Left ventricle myocardium superior (tissue), 1 donor: ENCODE measurements around the gene ATF6. TPM values are rescaled to one million over a fixed set of nuclear protein-coding genes. Genes with fewer than 3 reads are reported as not detected.
"Not testable (repeated sequence)": the region's sequence is repeated elsewhere in the genome, so short reads cannot be mapped to it uniquely, and the experiment has no call there.

ENCODE experiments used
- ATAC-seq: fragments of 200-7000 bp; cut with Tn5 transposase; one replicate; pipeline ENCODE4 v1.9.1; 2020; ENCODE audit warnings: mild to moderate bottlenecking, moderate library complexity
- DNase-seq: peaks from one replicate; pipeline ENCODE4 v3.0.0-alpha.2; 2020
- intact Hi-C: fragments of 100-400 bp; cut with micrococcal nuclease; formaldehyde crosslinking; loops from one replicate; pipeline ENCODE4 v1.11.0; 2022
- long read RNA-seq: library from polyadenylated mRNA; unstranded; transcript quantifications from one replicate; pipeline ENCODE4 v2.0.0, GENCODE V29; 2021
- total RNA-seq: library from RNA; stranded (reverse); fragmentation: NEBNext Ultra II Directional; extraction: Animal tissue kit (Norgen Biotek cat#: 25700); gene quantifications from one replicate; pipeline ENCODE4 v1.2.1, GENCODE V29; 2021
- donor health status: DM: no; HTN: yes; CAD: no; lungs with severe emphysema.

ATF6 gene, protein sequence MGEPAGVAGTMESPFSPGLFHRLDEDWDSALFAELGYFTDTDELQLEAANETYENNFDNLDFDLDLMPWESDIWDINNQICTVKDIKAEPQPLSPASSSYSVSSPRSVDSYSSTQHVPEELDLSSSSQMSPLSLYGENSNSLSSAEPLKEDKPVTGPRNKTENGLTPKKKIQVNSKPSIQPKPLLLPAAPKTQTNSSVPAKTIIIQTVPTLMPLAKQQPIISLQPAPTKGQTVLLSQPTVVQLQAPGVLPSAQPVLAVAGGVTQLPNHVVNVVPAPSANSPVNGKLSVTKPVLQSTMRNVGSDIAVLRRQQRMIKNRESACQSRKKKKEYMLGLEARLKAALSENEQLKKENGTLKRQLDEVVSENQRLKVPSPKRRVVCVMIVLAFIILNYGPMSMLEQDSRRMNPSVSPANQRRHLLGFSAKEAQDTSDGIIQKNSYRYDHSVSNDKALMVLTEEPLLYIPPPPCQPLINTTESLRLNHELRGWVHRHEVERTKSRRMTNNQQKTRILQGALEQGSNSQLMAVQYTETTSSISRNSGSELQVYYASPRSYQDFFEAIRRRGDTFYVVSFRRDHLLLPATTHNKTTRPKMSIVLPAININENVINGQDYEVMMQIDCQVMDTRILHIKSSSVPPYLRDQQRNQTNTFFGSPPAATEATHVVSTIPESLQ
- 12.8 TPM for total RNA-seq
- long read RNA-seq, full-length matches to known transcripts: 12 of 20 reads
- long read RNA-seq, partial matches to known transcripts: 1 of 20 reads
- long read RNA-seq, other reads (novel, unspliced or antisense): 7 of 20 reads

DNA sequence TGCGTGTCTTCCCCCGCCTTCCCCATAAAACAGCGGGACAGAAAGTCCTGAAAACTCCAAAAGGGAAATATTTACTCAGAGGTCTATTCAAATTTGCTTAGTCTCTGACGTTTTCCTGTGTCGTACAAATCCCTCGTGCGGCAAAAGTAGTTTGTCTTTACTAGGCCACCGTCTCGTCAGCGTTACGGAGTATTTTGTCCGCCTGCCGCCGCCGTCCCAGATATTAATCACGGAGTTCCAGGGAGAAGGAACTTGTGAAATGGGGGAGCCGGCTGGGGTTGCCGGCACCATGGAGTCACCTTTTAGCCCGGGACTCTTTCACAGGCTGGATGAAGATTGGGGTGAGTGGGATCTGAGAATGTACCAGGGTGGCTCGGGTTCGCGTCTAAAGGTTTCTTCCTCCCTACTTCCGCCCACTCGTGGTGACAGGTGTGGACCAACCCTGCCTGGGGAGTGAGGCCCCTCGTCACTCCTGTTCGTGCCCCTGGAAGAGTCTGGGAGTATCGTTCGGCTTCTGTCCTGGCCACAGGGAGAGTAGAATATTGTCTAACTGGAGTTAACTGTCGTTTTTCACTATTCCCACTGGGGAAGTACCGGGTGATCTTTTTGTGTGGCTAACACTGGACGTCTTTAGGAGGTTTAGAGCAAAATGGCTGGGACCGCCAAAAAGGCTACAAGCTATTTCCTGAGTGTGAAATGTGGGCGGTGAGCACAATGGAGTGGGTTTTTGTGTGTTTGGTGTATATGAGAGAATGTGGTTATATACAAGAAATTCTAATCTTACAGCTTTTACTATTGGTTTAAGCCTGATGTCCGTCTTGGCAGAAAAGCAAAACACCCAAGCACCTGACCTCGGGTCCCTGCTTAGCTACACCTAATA lies at the start of gene ATF6:
Gene ATF6 (plus strand): TSS at position 219 of the 880 bp plus-strand sequence. CDS start 41 bp downstream, at position 260.
- intact Hi-C loops: no loop called here
- peak; percentile 92 for ATAC-seq
- DNase-seq: peak; percentile 90

DNA sequence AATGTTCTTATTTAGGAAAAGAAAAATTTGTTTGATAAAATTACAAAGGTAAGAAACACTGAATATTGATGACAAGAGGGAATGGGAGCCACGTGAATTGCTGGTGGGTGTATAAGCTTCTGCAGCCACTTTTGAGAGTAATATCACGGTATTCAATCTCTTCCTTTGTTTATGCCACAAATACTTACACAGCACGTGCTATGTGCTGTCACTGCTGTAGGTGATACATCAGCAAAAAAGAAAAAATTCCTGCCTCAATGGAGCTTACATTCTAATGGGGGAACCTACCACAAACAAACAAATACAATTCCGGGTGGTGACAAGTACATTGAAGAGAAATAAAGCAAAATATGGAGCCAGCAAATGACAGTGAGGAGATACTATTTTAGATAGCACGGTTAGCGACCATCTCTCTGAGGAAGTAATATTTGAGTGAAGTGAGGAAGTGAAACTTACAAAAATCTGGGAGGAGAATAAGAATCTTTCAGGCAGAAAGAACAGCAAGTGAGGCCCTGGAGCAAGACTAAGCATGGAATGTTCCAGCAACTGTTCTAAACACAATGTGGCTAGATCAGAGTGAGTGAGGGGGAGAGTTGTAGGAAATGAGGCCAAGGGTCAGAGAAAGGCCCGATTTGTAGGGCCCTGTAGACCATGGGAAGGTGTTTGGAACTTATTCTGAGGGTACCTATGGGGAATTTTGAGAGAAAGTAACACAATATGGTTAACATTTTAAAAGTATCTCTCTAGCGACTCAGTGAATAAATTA lies 47.4 kb upstream of the ATF6 start:
- DNase-seq (no peak), ATAC-seq (no peak)
- intact Hi-C loops: no loop called here

DNA sequence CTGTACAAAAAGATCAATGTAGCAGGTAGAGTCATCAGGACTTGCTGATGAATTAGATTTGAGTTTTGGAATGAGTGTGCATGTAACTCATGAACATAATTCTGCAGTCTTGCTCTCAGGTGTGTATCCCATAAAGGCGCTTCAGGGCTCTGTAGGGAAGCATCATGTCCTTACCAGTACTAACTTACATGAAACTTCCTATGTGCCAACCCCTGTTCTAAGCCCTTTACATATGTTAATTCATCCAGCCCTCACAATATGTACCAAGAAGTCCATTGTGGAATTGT lies 46.9 kb upstream of the ATF6 start:
- DNase-seq: no peak
- intact Hi-C loops: no loop called here
- no peak for ATAC-seq

DNA sequence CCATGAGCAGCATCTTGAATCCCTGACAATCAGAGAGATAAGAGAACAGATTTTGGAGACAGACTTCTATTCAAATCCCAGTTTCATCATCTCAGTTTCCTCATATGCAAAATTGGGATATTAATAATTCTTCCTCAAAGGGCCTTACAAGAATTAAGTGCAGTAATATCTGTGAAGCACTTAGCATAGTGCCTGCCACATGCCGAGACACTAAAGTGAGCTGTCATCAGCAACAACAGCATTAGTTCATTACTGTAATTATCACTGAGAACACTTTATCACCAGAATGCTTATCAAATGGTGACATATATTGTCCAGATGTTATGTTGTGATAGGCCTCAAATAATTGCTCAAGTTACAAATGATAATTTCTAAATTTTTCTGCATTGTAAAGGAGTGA lies 45.7 kb upstream of the ATF6 start:
- no peak for DNase-seq
- ATAC-seq: no peak
- intact Hi-C loops: no loop called here

DNA sequence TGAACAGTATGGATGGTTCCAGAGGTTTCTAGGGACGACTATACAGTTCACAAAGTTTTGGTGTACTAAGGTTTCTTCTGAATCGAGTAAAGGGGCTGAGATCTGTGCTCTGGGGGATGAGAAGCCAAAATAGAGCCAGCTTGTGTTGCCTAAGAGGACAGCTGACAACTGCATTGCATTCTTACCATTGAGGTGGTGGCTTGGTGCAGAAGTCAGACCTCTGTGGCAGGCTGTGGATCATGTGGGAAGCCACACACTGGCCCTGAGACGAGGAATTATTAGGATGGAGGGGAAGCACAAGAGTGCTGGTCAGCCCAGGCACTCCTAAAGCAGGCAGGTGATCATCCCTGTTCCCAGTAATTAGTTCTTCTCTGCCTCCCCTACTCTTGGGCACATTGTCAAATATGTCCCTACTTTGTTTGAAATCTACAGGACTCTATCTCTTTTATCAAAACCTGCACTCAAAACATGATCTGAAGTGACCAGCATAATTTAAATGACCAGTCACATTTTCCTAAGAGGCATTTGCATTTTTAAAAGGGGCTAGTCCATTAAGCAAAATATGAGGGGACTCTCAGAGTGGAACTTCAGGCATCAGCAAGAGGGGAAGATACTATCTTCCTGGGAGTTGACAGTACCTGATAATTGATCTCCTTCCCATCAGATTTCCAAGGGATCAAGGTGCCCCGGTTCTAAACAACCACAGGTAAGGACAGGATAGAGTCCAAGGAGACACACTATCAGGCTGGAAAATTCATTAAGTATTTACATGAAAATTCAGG lies 45.0 kb upstream of the ATF6 start, which contains the start of gene FCRLB:
Gene FCRLB (plus strand): TSS at position 589 of the 782 bp plus-strand sequence. CDS start 1,129 bp downstream, outside the sequence.
- ATAC-seq (no peak), DNase-seq (no peak)
- intact Hi-C loops: no loop called here

DNA sequence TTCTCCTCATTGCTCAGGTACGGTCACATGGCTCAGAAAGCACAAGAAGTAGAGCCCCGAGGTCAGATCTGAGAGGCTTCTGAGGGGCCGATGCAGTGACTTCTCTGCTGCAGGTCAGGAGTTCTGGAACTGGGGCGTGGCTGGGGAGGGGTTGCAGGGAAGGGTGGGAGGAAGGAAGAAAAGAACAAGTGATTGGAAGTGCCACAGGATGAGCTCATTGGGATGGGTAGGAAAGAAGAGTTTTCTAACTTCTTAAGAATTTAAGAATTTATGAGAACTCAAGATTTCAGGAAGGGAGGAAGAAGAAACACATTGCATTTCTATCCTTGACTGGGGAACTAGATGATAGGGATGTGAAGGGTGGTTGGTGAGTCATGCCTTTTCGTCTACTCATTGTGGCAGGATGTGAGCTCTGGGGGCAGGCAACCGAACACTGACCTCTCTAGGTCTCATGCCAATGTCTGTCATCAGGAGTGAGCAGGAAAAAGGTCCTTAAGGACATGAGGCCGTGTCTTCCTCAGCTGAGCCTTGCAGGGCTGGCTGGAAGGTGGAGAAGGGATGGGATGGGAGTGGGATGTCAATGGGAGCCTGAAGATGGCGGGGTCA lies 44.3 kb upstream of the ATF6 start:
- ATAC-seq (no peak), DNase-seq (no peak)
- intact Hi-C loops: no loop called here

DNA sequence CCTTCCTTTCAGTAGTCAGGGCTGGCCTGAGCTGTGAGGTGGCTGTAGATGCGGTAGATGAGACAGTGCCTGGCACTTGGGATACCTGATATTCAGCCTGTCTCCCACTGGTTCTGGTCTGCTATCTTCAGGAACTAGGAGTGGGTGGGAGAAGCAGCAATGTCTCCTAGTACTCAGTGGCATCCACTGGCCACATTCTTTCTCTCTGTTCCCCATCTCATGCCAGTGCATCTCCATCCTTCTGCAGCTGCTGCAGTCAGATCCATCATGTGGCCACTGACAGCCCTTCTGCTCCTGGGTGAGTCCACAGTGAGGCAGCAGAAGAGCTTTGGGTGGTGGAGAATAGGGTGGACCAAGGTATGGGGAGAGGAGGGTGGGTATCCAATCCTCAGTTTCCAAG lies 43.7 kb upstream of the ATF6 start:
- ATAC-seq: no peak
- no peak for DNase-seq
- intact Hi-C loops: no loop called here

DNA sequence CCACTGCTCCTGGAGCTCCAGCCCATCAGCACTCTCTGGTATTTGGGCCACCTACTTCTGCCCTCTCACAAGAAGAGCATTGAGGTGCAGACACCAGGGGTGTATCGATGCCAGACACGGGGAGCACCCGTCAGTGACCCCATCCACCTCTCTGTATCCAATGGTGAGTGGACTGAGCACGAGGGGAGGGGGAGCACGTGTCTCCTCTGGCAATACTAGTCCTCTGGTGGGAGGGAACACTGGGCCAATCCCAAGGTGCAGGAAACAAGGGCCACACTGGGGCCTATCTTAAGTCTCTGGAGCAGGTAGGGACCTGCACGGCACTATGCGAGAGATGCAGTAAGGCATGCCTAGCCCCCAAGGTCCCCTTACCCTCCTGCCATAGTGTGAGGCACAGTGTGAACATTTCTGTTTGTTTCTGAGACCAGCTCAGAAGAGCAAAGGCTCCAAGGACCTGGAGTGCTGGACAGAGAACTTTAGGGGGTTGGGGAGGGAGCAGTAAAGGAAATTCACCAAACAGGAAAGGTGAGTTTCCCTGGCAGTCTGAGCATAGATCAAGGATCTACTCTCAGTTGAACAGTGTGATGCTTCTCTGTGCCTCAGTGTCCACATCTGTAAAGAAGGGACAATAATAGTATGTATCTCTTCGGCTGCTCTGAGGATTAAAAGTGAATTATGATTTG lies 42.5 kb upstream of the ATF6 start:
- no peak for ATAC-seq
- intact Hi-C loops: no loop called here

DNA sequence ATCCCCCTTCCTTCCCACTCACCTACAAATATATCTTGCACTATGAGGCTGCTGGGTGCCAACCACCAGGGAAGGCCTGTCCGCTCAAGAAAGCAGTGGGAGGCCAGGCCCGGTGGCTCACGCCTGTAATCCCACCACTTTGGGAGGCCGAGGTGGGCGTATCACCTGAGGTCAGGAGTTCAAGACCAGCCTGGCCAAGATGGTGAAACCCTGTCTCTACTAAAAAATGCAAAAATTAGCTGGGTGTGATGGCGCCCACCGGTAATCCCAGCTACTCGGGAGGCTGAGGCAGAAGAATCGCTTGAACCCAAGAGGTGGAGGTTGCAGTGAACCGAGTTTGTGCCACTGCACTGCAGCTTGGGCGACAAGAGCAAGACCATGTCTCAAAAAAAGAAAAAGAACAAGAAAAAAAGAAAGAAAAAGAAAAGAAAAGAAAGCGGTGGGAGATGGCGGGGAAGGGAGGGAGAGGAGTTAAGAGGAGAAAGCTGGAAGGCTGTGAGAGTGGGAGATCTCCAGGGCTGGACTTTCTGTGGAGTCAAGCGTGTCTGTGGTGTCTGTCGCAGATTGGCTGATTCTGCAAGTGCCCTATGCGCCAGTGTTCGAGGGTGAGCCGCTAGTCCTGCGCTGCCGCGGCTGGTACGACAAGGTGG lies 40.7 kb upstream of the ATF6 start:
- intact Hi-C loops, DNase-seq, ATAC-seq: not testable (repeated sequence)

More for the DNA sequence above, 42.5 kb upstream of the ATF6 start:
- DNase-seq: no peak

DNA sequence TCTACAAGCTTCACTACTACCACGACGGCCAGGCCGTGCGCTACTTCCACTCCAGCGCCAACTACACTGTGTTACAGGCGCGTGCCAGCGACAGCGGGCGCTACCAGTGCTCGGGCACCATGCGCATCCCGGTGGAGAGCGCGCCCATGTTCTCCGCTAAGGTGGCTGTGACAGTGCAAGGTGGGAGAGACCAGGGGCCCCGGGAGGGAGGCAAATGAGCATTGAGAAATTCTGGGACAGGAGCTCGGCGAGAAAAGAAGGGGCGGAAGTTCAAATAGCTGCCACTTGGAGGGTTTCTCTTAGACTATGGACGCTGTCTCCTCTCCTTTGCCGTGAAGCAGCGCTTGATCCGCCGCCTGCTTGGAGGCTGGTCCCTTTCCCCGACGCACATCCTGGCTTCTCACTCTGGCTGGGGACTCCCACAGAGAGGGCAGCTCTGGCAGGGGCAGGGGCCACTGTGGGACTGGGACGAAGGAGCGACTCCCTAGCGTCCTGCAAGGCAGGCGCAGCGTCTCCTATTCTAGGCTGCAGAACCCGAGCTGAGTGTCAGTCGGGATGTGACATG lies 40.1 kb upstream of the ATF6 start:
- ATAC-seq: peak; percentile 51
- peak; percentile 64 for DNase-seq
- intact Hi-C loops: no loop called here

DNA sequence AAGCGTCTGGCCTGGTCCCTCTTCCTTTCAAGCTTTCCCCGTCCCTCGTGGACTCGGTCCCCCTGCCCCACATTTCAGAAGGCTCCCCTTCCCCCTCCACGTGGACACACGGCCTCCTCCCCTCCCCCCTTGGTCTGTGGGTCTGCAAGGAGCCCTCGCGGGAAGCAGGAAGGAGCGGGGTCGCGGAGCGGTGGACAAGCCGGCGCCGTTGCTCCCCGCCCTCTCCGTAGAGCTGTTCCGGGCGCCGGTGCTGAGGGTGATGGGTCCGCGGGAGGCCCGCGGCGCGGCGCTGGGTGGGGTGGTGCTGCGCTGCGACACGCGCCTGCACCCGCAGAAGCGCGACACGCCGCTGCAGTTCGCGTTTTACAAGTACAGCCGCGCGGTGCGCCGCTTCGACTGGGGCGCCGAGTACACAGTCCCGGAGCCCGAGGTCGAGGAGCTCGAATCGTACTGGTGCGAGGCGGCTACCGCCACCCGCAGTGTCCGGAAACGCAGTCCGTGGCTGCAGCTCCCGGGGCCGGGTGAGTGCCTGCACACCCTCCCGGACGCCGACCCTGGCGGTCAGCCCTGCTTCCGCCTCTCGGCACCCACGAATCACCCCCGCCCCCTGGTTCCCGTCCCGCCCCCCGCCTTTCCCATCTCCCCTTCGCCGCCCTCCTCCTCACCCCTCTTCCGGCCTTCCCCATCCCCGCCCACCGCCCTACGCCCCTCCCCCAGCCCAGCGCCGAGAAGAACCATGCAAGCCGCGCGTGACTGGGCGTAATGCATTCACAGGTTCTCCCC lies 39.5 kb upstream of the ATF6 start:
- ATAC-seq: peak; percentile 95
- DNase-seq: peak; percentile 89
- intact Hi-C loops: no loop called here

DNA sequence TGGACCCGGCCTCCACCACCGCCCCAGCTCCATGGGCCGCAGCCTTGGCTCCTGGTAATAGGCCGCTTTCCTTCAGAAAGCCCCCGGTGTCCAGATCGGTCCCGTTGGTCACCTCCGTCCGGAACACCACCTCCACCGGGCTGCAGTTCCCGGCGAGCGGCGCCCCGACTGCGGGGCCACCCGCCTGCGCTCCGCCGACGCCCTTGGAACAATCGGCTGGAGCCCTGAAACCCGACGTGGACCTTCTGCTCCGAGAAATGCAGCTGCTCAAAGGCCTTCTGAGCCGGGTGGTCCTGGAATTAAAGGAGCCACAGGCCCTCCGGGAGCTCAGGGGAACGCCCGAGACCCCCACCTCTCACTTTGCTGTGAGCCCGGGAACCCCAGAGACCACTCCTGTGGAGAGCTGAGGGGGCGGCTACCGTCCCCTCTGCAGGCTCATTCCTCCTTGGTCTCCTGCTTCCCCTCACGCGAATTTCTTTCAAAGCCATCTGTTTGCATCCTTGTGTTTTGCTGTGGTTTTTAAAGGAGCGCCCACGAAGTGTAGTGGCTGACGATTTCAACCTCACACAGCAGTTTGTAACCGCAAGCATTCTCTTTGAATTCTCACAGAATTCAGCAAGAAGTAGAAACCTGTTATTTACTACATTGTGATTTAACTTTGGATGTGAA lies 38.7 kb upstream of the ATF6 start:
- DNase-seq (no peak), ATAC-seq (no peak)
- intact Hi-C loops: no loop called here

DNA sequence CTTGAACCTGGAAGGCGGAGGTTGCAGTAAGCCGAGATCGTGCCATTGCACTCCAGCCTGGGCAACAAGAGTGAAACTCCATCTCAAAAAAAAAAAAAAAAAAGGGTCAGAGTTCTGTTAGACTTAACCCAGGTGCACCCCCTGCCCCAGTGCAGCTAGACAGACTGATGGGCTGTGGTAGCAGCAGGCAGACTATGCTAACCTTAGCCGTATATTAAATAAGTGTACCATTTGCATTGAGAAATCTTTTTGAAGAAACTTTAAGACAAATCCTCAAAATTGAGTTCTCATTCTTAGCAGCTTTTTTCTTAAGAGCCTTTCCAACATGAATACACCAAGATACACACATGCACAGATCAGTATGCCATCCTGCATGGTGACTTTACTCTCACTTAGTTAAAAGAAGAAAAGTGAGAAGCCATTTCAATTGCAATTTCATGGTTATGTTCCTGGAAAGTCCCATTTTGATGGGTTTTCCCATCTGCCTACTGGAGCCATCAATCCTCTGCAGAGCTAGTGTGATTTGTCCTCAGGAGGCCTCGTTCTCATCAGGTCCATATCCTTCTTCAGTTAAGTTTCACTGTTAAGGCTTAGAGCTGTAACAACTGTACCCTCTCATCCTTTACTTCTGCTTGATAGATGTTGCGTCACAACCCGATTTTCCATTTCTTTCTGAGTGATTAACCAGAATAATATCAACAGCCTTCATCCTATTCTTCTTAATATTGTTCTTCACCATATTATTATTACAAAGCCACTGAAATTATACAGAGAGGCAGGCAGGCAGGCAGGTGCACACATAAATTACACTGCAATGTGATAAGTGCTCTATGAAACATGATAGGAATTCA lies 37.5 kb upstream of the ATF6 start:
- intact Hi-C loops: no loop called here
- ATAC-seq: no peak

DNA sequence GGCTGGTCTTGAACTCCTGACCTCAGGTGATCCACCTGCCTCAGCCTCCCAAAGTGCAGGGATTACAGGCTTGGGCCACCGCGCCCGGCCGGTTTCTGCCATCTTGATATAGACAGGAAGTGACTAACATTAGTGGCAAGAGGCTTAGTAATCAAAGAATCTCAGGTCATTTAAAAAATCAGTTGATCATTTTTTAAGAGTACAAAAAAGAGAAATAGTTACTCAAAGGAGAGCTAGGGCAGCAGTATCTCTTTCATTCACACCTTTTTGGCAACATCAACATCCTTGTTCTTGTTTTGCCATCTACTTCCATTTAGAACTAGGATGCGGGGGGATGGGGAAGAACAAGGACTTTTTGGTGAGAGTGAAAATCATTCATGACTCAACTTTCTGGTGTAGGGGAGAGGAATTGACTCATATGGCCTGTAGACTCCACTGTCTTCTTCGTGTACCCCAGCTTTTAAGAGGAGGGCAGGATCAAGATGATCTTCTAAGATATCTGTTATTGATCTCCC lies 36.0 kb upstream of the ATF6 start:
- no peak for DNase-seq
- ATAC-seq: no peak
- intact Hi-C loops: no loop called here

More for the DNA sequence above, 37.5 kb upstream of the ATF6 start:
- DNase-seq: no peak
